HepG2 (cell line): ENCODE results near the gene CFAP45. TPM values are rescaled to one million over a fixed set of nuclear protein-coding genes. Genes with fewer than 3 reads are reported as not detected.

Experiments
- ATAC-seq: fragments of 200-7000 bp; cut with Tn5 transposase; 3 replicates; pipeline ENCODE4 v1.9.1; 2020; ENCODE audit warnings: mild to moderate bottlenecking, moderate library complexity
- BruUV-seq: library from RNA; stranded (reverse); fragments of 400-500 nt; replicated peaks from 2 replicates; lab custom pipeline; 2021; lab: Mats Ljungman, UMichigan
- CTCF ChIA-PET: fragments of 300-600 bp; formaldehyde crosslinking; extraction: SDS; loops from one replicate; lab custom pipeline; 2021; ENCODE audit warnings: low total read pairs, inconsistent platforms, low intra/inter-chr PET ratio; lab: Yijun Ruan, JAX
- POLR2A ChIA-PET: fragments of 350-600 bp; sonication (Branson Sonifier 250); formaldehyde crosslinking; loops from one replicate; lab custom pipeline; 2020; ENCODE audit warnings: antibody characterized with exemption, inconsistent platforms; lab: Yijun Ruan, JAX
- DNase-seq: peaks from one replicate; pipeline ENCODE4 v3.0.0-alpha.2; 2015; ENCODE audit warnings: low spot score
- FAIRE-seq: peaks from 3 replicates; lab custom pipeline; 2011; peaks lifted over from hg19 to GRCh38; lab: Jason Lieb, UNC
- H2AFZ ChIP-seq: one replicate; pipeline ENCODE4 v1.6.1; 2011; ENCODE audit warnings: low read length, inconsistent platforms
- H3K27ac ChIP-seq: fragments of 300-600 bp; 3 replicates; pipeline ENCODE4 v1.8.0; 2011; ENCODE audit warnings: mixed run types, mild to moderate bottlenecking, mixed read lengths, low read length, inconsistent platforms; ENCODE audit not compliant: insufficient read depth; ENCODE audit errors: extremely low read length
- H3K27me3 ChIP-seq, 2 experiments: fragments of 200-600 bp in 1 of 2; 2 replicates in 1 of 2; 3 replicates in 1 of 2; pipeline versions ENCODE4 v1.6.0 to v1.8.0; 2011; ENCODE audit warnings: low read length in 2 of 2, mild to moderate bottlenecking in 2 of 2, moderate library complexity in 2 of 2, inconsistent platforms in 1 of 2; ENCODE audit not compliant: insufficient read depth in 2 of 2, control insufficient read depth in 1 of 2
- H3K36me3 ChIP-seq, 2 experiments: fragments of 200-600 bp in 1 of 2; replicated peaks in 1 of 2; 2 replicates in 1 of 2; 3 replicates in 1 of 2; pipeline versions ENCODE4 v1.5.1 to v1.8.0; 2011; ENCODE audit warnings: low read length in 2 of 2, inconsistent platforms in 1 of 2; ENCODE audit not compliant: insufficient read depth in 2 of 2, control insufficient read depth in 1 of 2
- H3K4me1 ChIP-seq: 2 replicates; pipeline ENCODE4 v1.5.1; 2012; ENCODE audit warnings: low read length, inconsistent platforms; ENCODE audit not compliant: insufficient read depth
- H3K4me2 ChIP-seq: 2 replicates; pipeline ENCODE4 v1.6.0; 2011; ENCODE audit warnings: low read depth, low read length, inconsistent platforms
- H3K4me3 ChIP-seq, 3 experiments: fragments of 200-600 bp in 1 of 3; sonication (generic), shearing (Covaris generic) in 1 of 3; replicated peaks in 1 of 3; 2 replicates each; pipeline ENCODE4 v1.5.1; 2011 to 2016; ENCODE audit warnings: low read length in 3 of 3, inconsistent platforms in 2 of 3, low read depth in 2 of 3, mild to moderate bottlenecking in 2 of 3, control low read depth in 1 of 3, mixed read lengths in 1 of 3; ENCODE audit not compliant: insufficient read depth in 1 of 3
- H3K79me2 ChIP-seq: one replicate; pipeline ENCODE4 v1.6.1; 2011; ENCODE audit warnings: low read length, inconsistent platforms; ENCODE audit not compliant: insufficient read depth
- H3K9ac ChIP-seq: 2 replicates; pipeline ENCODE4 v1.6.0; 2011; ENCODE audit warnings: mild to moderate bottlenecking, low read depth, low read length, inconsistent platforms; ENCODE audit not compliant: insufficient read depth
- H3K9me3 ChIP-seq: 2 replicates; pipeline ENCODE4 v1.5.1; 2012; ENCODE audit warnings: mild to moderate bottlenecking, low read length
- H4K20me1 ChIP-seq: 2 replicates; pipeline ENCODE4 v1.6.0; 2011; ENCODE audit warnings: inconsistent platforms, mild to moderate bottlenecking, low read length, moderate library complexity; ENCODE audit not compliant: insufficient read depth
- DPF2 ChIP-seq: sonication (generic); formaldehyde crosslinking; IDR thresholded peaks from 2 replicates; pipeline ENCODE4 v1.4.0; 2020; ENCODE audit warnings: mild to moderate bottlenecking, low read depth, missing genetic modification reagents, borderline replicate concordance
- MIER2 ChIP-seq: IDR thresholded peaks from 2 replicates; pipeline ENCODE4 v1.6.1; 2016; ENCODE audit warnings: missing biosample characterization, missing genetic modification reagents
- POGZ ChIP-seq: sonication (generic); formaldehyde crosslinking; IDR thresholded peaks from 2 replicates; pipeline ENCODE4 v1.4.0; 2020; ENCODE audit warnings: mild to moderate bottlenecking, missing genetic modification reagents
- ZBTB7A ChIP-seq: sonication (generic); formaldehyde crosslinking; IDR thresholded peaks from 2 replicates; pipeline ENCODE4 v1.8.0; 2022; ENCODE audit warnings: mild to moderate bottlenecking, missing genetic modification reagents
- ZNF567 ChIP-seq: sonication (generic); formaldehyde crosslinking; IDR thresholded peaks from 2 replicates; pipeline ENCODE4 v1.8.1; 2023; ENCODE audit warnings: mild to moderate bottlenecking, missing genetic modification reagents, borderline replicate concordance
- ZNF589 ChIP-seq: sonication (generic); formaldehyde crosslinking; conservative IDR thresholded peaks from 2 replicates; pipeline ENCODE4 v1.8.0; 2022; ENCODE audit warnings: mild to moderate bottlenecking, moderate library complexity, missing genetic modification reagents
- ZNF691 ChIP-seq: sonication (generic); formaldehyde crosslinking; IDR thresholded peaks from 2 replicates; pipeline ENCODE4 v1.4.0; 2020; ENCODE audit warnings: missing genetic modification reagents, low read depth, mild to moderate bottlenecking, borderline replicate concordance
- ZNF878 ChIP-seq: sonication (generic); formaldehyde crosslinking; IDR thresholded peaks from 2 replicates; pipeline ENCODE4 v1.8.1; 2023; ENCODE audit warnings: mild to moderate bottlenecking, missing genetic modification reagents, moderate library complexity
- WGBS: methylation state at CpG from one replicate; pipeline ENCODE4 v1.1.6; 2017; ENCODE audit warnings: low lambda C conversion rate; 5-methylcytosine and 5-hydroxymethylcytosine counted together
- in situ Hi-C: cut with HindIII; loops from 2 replicates; pipeline ENCODE4 v1.10.0; 2017; ENCODE audit warnings: low pct_unique_long_range_greater_than_20kb; ENCODE audit not compliant: extremely low pct_ligation_motif_present
- intact Hi-C: fragments of 100-400 bp; cut with micrococcal nuclease; formaldehyde crosslinking; loops from one replicate; pipeline ENCODE4 v1.10.0; 2022; ENCODE audit not compliant: unreplicated experiment
- polyA plus RNA-seq, 8 experiments: library from polyadenylated mRNA; depleted of rRNA in 3 of 8; stranded (reverse) in 7 of 8; unstranded in 1 of 8; fragments of >200 nt; fragmentation: Illumina TruSeq in 4 of 8; extraction: Trizol in 4 of 8; gene quantifications; 2 replicates each; pipeline versions ENCODE4 v1.2.1 to v1.2.3, GENCODE V29; 2011 to 2016; ENCODE audit warnings: low read depth in 4 of 8, missing spikeins in 1 of 8, mixed read lengths in 1 of 8; ENCODE audit not compliant: insufficient read depth in 1 of 8
- total RNA-seq, 5 experiments: library from RNA; depleted of rRNA; stranded (reverse); fragments of >200 nt; fragmentation: Illumina TruSeq; extraction: Trizol; gene quantifications; 2 replicates each; pipeline ENCODE4 v1.2.3, GENCODE V29; 2016; ENCODE audit warnings: low read depth in 1 of 5
- TF ChIP-seq, protein P1 (sequence below): sonication (generic); formaldehyde crosslinking; IDR thresholded peaks from 2 replicates; pipeline ENCODE4 v1.4.0; 2020; ENCODE audit warnings: missing genetic modification reagents
- TF ChIP-seq, protein P2 (sequence below): sonication (generic); formaldehyde crosslinking; IDR thresholded peaks from 2 replicates; pipeline ENCODE4 v1.8.1; 2023; ENCODE audit warnings: mild to moderate bottlenecking, missing genetic modification reagents

CFAP45 gene
- total and polyA plus RNA-seq, 2 of the 13 experiments (the other 11 are each of a cell fraction or from before 2014, with no cell fraction given): not detected

DNA sequence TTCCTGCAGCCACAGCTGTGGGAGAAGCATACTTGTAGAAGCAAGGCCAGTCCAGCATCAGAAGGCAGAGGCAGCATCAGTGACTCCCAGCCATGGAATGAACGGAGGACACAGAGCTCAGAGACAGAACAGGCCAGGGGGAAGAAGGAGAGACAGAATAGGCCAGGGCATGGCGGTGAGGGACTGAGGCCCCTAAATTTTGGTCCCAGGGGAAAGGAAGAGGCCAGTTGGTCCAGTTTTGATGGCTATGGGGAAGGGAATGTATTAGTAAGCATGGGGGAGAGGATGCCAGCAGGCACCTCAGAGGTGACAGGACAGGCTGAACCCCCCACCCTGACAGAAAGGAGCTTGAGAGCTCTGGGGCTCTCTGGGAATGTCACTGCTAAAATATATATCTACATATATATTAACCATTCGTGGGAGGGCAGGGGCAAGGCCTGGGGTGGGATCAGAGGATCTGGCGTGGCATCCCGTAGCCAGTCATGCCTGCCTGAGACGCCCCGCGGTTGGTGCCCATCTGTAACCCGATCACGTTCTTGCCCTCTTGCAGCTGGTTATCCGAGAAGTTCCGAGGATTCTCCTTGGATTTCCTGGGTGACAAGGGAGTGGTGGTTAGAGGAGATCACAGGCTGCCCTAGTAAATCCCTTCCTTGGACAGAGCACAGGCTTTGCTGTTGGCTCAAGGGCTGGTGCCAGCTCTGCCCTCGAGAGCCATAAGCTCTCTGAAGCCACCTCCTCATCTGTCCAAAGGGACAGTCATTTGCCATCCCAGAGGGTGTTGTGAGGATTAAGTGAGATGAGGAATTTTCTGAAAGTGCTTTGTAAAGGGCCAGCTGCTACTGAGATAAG lies 18.6 kb upstream of the CFAP45 start:
- in situ Hi-C loops: no loop called here
- BruUV-seq: no TSS peak

More for the DNA sequence above, 18.6 kb upstream of the CFAP45 start:
- Histone ChIP-seq H3K4me2 (no peak overlapping the region), H3K27me3 (no peaks in the 10 kb centered on the region), H3K79me2 (no peaks in the 10 kb centered on the region), H3K4me3 (no peak overlapping the region), H3K27ac (no peak overlapping the region), H2AFZ (no peak overlapping the region), H3K9ac (no peak overlapping the region), H3K36me3 (no peaks in the 10 kb centered on the region), H3K4me1 (peaks cover 16% of the 10 kb centered on the region), H4K20me1 (no peaks in the 10 kb centered on the region), H3K9me3 (no peaks in the 10 kb centered on the region)
- no peak for TF ChIP-seq ZNF878 (CRISPR knock-in tag)
- no peak for TF ChIP-seq ZNF691 (CRISPR knock-in tag)
- no peak for TF ChIP-seq POGZ
- TF ChIP-seq, protein P1, sequence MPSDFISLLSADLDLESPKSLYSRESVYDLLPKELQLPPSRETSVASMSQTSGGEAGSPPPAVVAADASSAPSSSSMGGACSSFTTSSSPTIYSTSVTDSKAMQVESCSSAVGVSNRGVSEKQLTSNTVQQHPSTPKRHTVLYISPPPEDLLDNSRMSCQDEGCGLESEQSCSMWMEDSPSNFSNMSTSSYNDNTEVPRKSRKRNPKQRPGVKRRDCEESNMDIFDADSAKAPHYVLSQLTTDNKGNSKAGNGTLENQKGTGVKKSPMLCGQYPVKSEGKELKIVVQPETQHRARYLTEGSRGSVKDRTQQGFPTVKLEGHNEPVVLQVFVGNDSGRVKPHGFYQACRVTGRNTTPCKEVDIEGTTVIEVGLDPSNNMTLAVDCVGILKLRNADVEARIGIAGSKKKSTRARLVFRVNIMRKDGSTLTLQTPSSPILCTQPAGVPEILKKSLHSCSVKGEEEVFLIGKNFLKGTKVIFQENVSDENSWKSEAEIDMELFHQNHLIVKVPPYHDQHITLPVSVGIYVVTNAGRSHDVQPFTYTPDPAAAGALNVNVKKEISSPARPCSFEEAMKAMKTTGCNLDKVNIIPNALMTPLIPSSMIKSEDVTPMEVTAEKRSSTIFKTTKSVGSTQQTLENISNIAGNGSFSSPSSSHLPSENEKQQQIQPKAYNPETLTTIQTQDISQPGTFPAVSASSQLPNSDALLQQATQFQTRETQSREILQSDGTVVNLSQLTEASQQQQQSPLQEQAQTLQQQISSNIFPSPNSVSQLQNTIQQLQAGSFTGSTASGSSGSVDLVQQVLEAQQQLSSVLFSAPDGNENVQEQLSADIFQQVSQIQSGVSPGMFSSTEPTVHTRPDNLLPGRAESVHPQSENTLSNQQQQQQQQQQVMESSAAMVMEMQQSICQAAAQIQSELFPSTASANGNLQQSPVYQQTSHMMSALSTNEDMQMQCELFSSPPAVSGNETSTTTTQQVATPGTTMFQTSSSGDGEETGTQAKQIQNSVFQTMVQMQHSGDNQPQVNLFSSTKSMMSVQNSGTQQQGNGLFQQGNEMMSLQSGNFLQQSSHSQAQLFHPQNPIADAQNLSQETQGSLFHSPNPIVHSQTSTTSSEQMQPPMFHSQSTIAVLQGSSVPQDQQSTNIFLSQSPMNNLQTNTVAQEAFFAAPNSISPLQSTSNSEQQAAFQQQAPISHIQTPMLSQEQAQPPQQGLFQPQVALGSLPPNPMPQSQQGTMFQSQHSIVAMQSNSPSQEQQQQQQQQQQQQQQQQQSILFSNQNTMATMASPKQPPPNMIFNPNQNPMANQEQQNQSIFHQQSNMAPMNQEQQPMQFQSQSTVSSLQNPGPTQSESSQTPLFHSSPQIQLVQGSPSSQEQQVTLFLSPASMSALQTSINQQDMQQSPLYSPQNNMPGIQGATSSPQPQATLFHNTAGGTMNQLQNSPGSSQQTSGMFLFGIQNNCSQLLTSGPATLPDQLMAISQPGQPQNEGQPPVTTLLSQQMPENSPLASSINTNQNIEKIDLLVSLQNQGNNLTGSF (CRISPR knock-in tag): no peak
- TF ChIP-seq, protein P2, sequence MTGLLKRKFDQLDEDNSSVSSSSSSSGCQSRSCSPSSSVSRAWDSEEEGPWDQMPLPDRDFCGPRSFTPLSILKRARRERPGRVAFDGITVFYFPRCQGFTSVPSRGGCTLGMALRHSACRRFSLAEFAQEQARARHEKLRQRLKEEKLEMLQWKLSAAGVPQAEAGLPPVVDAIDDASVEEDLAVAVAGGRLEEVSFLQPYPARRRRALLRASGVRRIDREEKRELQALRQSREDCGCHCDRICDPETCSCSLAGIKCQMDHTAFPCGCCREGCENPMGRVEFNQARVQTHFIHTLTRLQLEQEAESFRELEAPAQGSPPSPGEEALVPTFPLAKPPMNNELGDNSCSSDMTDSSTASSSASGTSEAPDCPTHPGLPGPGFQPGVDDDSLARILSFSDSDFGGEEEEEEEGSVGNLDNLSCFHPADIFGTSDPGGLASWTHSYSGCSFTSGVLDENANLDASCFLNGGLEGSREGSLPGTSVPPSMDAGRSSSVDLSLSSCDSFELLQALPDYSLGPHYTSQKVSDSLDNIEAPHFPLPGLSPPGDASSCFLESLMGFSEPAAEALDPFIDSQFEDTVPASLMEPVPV: no peak
- TF ChIP-seq ZNF567 (CRISPR knock-in tag): no peak
- TF ChIP-seq ZBTB7A (CRISPR knock-in tag): no peak
- TF ChIP-seq ZNF589: no peak
- no peak for TF ChIP-seq MIER2 (CRISPR knock-in tag)
- no peak for TF ChIP-seq DPF2 (CRISPR knock-in tag)
- intact Hi-C loops: no loop called here
- DNase-seq (no peak), FAIRE-seq (no peak), ATAC-seq (no peak)
- WGBS: 71% methylated on average over 3 of the region's 13 CpGs
- POLR2A ChIA-PET: no interaction called here
- CTCF ChIA-PET: no interaction called here
